T-helper 1 cell treated with Interleukin-12 subunit alpha and Interleukin-12 subunit beta and Interleukin-4 antibody, amounts not matched to agents 30 ng/mL and 1 ng/mL, for 36 hours (primary cell): ENCODE measurements around the gene STARD3. TPM values are rescaled to one million over a fixed set of nuclear protein-coding genes. Genes with fewer than 3 reads are reported as not detected.

Experiments
- intact Hi-C: fragments of 100-400 bp; cut with micrococcal nuclease; formaldehyde crosslinking; loops from one replicate; pipeline ENCODE4 v1.15.1; 2024
- total RNA-seq: library from RNA; stranded (reverse); gene quantifications from 2 replicates; pipeline ENCODE4 v1.2.3, GENCODE V29; 2022

The STARD3 gene
- total RNA-seq, 1 donor from 2014 or later = 70.6 TPM

- intact Hi-C loops = no loop called here
Measured at GRCh38 chr17:39655105-39655504, 18.2 kb downstream of the STARD3 start.

DNA sequence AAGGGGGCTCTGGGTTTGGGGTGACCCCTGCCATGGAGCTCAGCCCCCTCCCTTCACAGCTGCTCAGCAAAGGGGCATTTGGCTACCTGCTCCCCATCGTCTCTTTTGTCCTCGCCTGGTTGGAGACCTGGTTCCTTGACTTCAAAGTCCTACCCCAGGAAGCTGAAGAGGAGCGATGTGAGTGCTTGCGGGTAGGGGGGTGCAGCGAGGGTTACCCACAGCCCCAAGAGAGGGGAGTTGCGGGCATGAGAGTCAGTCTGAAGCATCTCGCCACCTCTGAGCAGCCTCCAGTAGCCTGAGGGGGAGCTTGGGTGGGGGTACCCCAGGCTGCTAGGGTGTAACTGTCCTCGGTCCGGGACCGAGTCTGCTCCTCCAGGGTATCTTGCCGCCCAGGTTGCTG, 21.4 kb downstream of the STARD3 start:
- intact Hi-C loops = no loop called here

GRCh38 chr17:39658760-39659159, 21.8 kb downstream of the STARD3 start:
- intact Hi-C loops = no loop called here

DNA sequence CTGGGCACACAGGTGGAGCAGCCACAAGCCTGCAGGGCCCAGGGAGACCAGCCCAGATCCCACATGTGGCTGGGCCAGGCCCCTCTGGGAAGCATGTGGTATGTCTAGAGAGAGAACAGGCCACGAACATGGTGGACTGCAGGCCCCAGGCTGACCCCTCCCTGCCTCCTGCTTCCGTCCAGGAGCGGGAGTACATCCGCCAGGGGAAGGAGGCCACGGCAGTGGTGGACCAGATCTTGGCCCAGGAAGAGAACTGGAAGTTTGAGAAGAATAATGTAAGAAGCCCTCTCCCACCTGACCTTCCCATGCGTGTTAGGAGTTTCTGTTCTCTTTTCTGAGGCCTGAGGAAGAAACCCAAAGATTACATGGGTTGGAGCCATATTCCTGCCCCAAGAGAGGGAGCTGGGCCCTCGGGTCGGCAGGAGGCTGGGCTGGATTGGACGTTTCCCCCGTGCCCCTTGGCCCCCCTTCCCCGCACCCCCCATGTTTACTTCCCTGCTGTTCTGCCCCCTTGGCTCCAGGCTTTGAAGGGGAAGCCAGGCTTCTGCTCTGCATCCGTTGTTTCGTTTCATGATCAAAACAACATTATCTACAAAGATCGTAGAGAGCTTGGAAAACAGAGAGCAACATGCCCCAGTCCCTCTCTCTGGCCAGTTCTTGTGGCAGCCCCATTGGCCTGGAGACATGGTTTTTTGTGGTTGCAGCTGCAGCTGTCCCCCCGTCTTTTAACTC, 22.5 kb downstream of the STARD3 start:
- intact Hi-C loops = no loop called here

GRCh38 chr17:39660011-39660360, 23.0 kb downstream of the STARD3 start:
- intact Hi-C loops = no loop called here

DNA sequence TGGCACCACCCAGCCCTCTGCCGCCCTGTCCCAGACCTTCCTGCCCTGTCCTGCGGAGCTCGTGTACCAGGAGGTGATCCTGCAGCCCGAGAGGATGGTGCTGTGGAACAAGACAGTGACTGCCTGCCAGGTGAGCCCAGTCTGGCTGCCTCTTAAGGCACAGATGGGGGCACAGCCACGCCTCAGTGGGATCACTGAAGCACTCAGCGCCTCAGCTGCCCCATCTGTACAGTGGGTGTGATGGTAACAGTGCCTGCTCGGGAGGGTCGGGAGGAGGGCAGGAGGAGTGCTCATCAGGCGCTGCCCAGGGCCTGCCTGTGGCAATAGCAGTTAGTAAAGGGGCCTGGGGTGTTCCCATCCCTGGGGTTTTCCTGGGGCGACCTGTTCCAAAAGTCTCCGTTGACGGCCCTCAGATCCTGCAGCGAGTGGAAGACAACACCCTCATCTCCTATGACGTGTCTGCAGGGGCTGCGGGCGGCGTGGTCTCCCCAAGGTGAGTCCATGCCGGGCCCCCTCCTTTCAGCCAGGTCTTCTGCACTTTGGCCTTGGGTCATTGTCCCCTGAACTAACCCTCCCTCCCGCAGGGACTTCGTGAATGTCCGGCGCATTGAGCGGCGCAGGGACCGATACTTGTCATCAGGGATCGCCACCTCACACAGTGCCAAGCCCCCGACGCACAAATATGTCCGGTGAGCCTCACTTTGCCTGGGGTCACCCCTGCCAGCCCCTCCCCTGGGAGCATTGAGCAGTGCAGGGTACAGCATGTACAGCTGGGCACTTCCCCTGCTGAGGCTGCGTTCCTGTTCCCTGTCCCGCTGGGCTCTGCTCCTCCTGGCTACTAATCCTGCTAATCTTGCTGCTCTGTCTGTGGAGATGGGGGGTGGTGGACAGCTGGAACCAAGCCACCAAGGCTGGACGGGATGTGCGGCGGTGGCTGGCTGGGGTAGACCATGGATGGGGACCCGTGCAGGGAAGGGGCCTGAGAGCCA, 23.7 kb downstream of the STARD3 start:
- intact Hi-C loops = no loop called here

- intact Hi-C loops = no loop called here
Measured at GRCh38 chr17:39661744-39662541, 25.0 kb downstream of the STARD3 start.

DNA sequence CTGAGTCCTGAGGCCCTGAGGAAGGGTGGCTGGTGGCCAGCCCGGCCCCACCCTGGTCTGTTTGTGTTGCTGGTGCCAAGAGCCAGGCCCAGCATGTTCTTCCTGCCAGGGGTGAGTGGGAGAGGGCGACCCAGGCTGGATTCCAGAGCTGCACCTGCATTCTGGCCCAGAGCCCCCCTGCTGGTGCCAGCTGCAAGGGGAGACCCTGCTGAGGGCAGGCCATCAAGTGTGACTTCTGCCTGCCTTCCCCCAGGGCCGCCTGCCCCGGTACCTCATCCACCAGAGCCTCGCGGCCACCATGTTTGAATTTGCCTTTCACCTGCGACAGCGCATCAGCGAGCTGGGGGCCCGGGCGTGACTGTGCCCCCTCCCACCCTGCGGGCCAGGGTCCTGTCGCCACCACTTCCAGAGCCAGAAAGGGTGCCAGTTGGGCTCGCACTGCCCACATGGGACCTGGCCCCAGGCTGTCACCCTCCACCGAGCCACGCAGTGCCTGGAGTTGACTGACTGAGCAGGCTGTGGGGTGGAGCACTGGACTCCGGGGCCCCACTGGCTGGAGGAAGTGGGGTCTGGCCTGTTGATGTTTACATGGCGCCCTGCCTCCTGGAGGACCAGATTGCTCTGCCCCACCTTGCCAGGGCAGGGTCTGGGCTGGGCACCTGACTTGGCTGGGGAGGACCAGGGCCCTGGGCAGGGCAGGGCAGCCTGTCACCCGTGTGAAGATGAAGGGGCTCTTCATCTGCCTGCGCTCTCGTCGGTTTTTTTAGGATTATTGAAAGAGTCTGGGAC, 25.8 kb downstream of the STARD3 start:
- intact Hi-C loops = no loop called here

DNA sequence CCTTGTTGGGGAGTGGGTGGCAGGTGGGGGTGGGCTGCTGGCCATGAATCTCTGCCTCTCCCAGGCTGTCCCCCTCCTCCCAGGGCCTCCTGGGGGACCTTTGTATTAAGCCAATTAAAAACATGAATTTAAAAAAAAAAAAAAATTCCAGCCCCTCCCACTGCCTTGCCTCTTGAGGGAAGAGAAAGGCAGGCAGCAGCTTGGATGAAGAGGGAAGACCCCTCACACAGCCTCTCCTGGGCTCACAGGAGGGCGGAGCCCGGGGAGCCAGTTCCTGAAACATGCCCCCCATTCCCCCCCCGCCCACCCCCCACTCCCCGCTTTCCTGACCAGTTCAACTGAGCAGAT, 26.4 kb downstream of the STARD3 start:
- intact Hi-C loops = no loop called here

GRCh38 chr17:39663688-39664580, 27.0 kb downstream of the STARD3 start:
- intact Hi-C loops = no loop called here

DNA sequence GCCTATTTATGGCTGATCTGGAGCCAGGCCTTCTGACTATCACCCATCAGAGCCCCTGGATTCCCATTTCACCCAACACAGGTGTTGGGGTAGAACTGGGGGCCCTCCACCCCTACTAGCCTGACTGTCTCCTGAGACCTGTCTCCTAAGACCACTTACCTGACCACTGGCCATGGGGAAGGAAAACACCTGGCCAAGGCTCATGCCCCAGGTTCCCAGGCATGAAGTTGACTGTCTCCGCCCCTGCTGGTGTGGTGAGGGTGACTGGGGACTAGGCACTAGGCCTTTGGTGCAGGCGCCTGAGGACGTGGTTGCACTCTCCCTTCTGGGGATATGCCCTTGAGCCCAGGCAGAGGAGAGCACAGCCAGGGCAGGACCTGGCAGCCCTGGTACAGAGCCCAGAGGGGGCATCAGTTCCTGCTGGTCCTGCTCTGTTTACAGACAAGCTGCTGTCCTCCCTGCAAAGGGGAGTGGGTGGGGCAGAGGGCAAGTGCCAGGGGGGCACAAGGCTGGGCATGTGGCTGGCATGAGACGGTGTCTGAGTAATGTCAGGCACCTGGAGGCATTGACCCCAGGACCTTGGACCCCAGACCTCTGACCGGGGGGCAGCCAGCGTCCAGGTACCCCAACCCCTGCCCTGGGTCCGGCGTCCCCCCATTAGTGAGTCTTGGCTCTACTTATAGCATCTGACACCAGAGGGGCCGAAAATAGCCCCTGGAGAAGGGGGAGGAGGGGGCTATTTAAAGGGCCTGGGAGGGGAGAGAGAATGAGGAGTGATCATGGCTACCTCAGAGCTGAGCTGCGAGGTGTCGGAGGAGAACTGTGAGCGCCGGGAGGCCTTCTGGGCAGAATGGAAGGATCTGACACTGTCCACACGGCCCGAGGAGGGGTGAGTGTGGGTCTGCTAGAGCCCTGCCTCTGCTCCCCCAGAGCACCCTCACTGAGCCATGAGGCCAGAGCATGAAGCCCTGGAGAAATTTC, 27.9 kb downstream of the STARD3 start, which contains the start of gene TCAP:
TSS of gene TCAP (plus strand) at position 769 of the 981 bp plus-strand sequence. CDS start at position 780, 11 bp downstream.
- intact Hi-C loops = no loop called here

DNA sequence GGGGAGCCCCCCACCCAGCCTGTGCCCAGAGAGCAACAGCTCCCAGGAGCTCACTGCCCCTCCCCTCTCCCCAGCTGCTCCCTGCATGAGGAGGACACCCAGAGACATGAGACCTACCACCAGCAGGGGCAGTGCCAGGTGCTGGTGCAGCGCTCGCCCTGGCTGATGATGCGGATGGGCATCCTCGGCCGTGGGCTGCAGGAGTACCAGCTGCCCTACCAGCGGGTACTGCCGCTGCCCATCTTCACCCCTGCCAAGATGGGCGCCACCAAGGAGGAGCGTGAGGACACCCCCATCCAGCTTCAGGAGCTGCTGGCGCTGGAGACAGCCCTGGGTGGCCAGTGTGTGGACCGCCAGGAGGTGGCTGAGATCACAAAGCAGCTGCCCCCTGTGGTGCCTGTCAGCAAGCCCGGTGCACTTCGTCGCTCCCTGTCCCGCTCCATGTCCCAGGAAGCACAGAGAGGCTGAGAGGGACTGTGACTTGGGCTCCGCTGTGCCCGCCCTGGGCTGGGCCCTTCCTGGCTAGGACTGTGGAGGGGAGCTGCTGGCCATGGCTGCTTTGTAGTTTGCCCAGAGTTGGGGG, 28.8 kb downstream of the STARD3 start:
- intact Hi-C loops = no loop called here

DNA sequence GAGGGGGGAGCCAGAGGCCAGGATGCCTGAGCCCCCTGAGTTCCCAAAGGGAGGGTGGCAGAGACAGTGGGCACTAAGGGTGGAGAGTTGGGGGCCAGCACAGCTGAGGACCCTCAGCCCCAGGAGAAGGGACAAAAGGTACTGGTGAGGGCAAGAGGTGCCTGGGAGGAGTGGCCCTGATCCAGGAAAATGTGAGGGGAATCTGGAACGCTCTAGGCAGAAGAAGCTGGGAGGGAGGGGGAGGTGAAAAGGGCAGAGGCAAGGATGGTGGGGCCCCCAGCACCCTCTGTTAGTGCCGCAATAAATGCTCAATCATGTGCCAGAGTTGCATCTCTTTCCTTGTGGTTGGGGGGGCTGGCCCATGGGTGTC, 29.3 kb downstream of the STARD3 start:
- intact Hi-C loops = no loop called here

DNA sequence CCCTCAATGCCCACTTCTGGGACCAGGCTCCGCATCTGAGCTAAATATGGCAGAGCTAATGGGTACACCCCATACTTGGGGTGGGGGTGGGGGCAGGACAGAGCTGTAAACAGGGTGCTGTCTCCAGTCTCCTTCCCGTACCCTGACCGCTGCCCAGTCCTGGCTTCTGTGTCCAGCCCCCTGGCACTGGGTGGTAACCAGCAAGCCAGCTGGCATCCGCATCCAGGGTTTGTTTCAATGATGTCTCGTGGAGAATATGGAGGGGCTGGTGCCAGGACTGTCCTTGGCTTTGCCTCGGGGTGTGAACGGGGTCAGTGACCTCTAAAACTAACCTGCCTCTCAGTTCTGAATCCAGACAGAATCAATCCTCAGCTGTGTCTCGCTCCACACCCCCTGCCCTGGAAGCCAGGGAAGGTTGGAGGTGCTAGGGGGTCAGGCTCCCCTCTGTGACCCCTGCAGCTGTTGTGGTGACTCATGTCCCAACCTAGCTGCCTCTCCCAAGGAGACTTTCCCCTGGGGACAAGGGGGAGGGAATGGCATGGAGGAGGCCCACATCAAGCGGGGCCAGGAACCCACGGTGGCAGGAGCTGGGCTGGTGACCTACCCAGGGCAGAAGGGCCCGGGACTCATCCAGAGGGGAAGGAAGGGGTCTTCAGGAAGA, 29.8 kb downstream of the STARD3 start:
- intact Hi-C loops = no loop called here

GRCh38 chr17:39667262-39667944, 30.5 kb downstream of the STARD3 start:
- intact Hi-C loops = no loop called here

GRCh38 chr17:39667945-39668924, 31.3 kb downstream of the STARD3 start, which contains the start of gene PNMT:
PNMT (plus strand) TSS chr17:39668453; CDS start chr17:39668476, 23 bp downstream.
- intact Hi-C loops = loop anchor here (1.0 kb wide), 1 partner anchor 46 kb away; no protein-coding TSS in a partner anchor
